GM23338 (cell line): ENCODE data around the gene GPC6. TPM values are rescaled to one million over a fixed set of nuclear protein-coding genes. Genes with fewer than 3 reads are reported as not detected.

ENCODE experiments used
- ATAC-seq: fragments of 200-7000 bp; cut with Tn5 transposase; 3 replicates; pipeline ENCODE4 v1.9.1; 2020
- DNase-seq: peaks from one replicate; pipeline ENCODE4 v3.0.0-alpha.2; 2015; ENCODE audit warnings: low spot score
- H2AFZ ChIP-seq: fragments of 200-600 bp; sonication (generic); 2 replicates; pipeline ENCODE4 v1.8.0; 2016; ENCODE audit warnings: antibody characterized with exemption, mild to moderate bottlenecking, moderate library complexity
- H3F3A ChIP-seq: fragments of 200-600 bp; sonication (generic); replicated peaks from 2 replicates; pipeline ENCODE4 v1.8.0; 2017; ENCODE audit warnings: antibody characterized with exemption, mixed run types, low read depth
- H3K27ac ChIP-seq: fragments of 200-600 bp; sonication (generic); 2 replicates; pipeline ENCODE4 v1.6.1; 2016; ENCODE audit warnings: low read depth
- H3K27me3 ChIP-seq: fragments of 200-600 bp; sonication (generic); 2 replicates; pipeline ENCODE4 v1.8.0; 2016; ENCODE audit warnings: mild to moderate bottlenecking, mixed run types, moderate library complexity; ENCODE audit not compliant: insufficient read depth
- H3K36me3 ChIP-seq: fragments of 200-600 bp; sonication (generic); 2 replicates; pipeline ENCODE4 v1.8.0; 2016; ENCODE audit warnings: mild to moderate bottlenecking; ENCODE audit not compliant: insufficient read depth
- H3K4me1 ChIP-seq: fragments of 200-600 bp; sonication (generic); 2 replicates; pipeline ENCODE4 v1.8.0; 2016; ENCODE audit warnings: mild to moderate bottlenecking, moderate library complexity; ENCODE audit not compliant: insufficient read depth
- H3K4me2 ChIP-seq: fragments of 200-600 bp; sonication (generic); 2 replicates; pipeline ENCODE4 v1.7.1; 2017; ENCODE audit warnings: mixed run types
- H3K4me3 ChIP-seq: fragments of 200-600 bp; sonication (generic); 2 replicates; pipeline ENCODE4 v1.6.1; 2016; ENCODE audit warnings: mixed run types
- H3K79me2 ChIP-seq: fragments of 200-600 bp; sonication (generic); replicated peaks from 2 replicates; pipeline ENCODE4 v1.8.0; 2017; ENCODE audit warnings: mild to moderate bottlenecking; ENCODE audit not compliant: insufficient read depth
- H3K9me2 ChIP-seq: fragments of 200-600 bp; sonication (generic); 2 replicates; pipeline ENCODE4 v1.8.0; 2017; ENCODE audit not compliant: insufficient read depth
- H4K20me1 ChIP-seq: fragments of 200-600 bp; sonication (generic); replicated peaks from 2 replicates; pipeline ENCODE4 v1.8.0; 2017; ENCODE audit warnings: mild to moderate bottlenecking; ENCODE audit not compliant: insufficient read depth
- H3K27ac Mint-ChIP-seq: 2 replicates; pipeline ENCODE4 v1.8.0; 2020; ENCODE audit warnings: inconsistent platforms, mild to moderate bottlenecking, moderate library complexity, mixed read lengths
- H3K27me3 Mint-ChIP-seq: 3 replicates; pipeline ENCODE4 v1.8.0; 2022; ENCODE audit warnings: low read depth, mild to moderate bottlenecking, moderate library complexity, mixed read lengths, inconsistent platforms; ENCODE audit not compliant: insufficient read depth, poor library complexity
- H3K36me3 Mint-ChIP-seq: 3 replicates; pipeline ENCODE4 v1.8.0; 2021; ENCODE audit warnings: low read depth, mild to moderate bottlenecking, inconsistent platforms, moderate library complexity, mixed read lengths
- H3K4me1 Mint-ChIP-seq: 3 replicates; pipeline ENCODE4 v1.8.0; 2020; ENCODE audit warnings: mild to moderate bottlenecking, inconsistent platforms, mixed read lengths
- H3K4me3 Mint-ChIP-seq: 3 replicates; pipeline ENCODE4 v1.8.0; 2021; ENCODE audit warnings: moderate library complexity, mild to moderate bottlenecking, inconsistent platforms, mixed read lengths
- H3K9me3 Mint-ChIP-seq: 3 replicates; pipeline ENCODE4 v1.8.0; 2020; ENCODE audit warnings: moderate library complexity, mild to moderate bottlenecking, inconsistent platforms, mixed read lengths
- CREB1 ChIP-seq: fragments of 250-450 bp; sonication (Bioruptor Pico); IDR thresholded peaks from 2 replicates; pipeline ENCODE4 v1.5.0; 2020; ENCODE audit warnings: low read depth, mild to moderate bottlenecking, moderate library complexity
- ETS1 ChIP-seq: IDR thresholded peaks from 2 replicates; pipeline ENCODE4 v1.6.1; 2016; ENCODE audit warnings: antibody characterized with exemption
- EZH2 ChIP-seq: fragments of 200-600 bp; sonication (generic); IDR thresholded peaks from one replicate; pipeline ENCODE4 v1.8.0; 2017; ENCODE audit warnings: antibody characterized with exemption, mild to moderate bottlenecking, low read depth; ENCODE audit not compliant: unreplicated experiment
- EZH2phosphoT487 ChIP-seq: fragments of 200-600 bp; sonication (generic); IDR thresholded peaks from one replicate; pipeline ENCODE4 v1.8.1; 2018; ENCODE audit warnings: antibody characterized with exemption; ENCODE audit not compliant: unreplicated experiment
- JUNB ChIP-seq: IDR thresholded peaks from one replicate; pipeline ENCODE4 v1.6.1; 2016; ENCODE audit warnings: antibody characterized with exemption; ENCODE audit not compliant: unreplicated experiment
- NANOG ChIP-seq: IDR thresholded peaks from 2 replicates; pipeline ENCODE4 v1.6.1; 2016; ENCODE audit warnings: antibody characterized with exemption, borderline replicate concordance
- POLR2AphosphoS5 ChIP-seq: IDR thresholded peaks from 2 replicates; pipeline ENCODE4 v1.6.1; 2016; ENCODE audit warnings: antibody characterized with exemption, low read depth
- STAT1 ChIP-seq: IDR thresholded peaks from one replicate; pipeline ENCODE4 v1.6.1; 2016; ENCODE audit warnings: antibody characterized with exemption; ENCODE audit not compliant: unreplicated experiment
- ZNF114 ChIP-seq: fragments of 250-450 bp; sonication (Bioruptor Pico); IDR thresholded peaks from 2 replicates; pipeline ENCODE4 v1.5.0; 2020; ENCODE audit warnings: mild to moderate bottlenecking, moderate library complexity
- ZNF331 ChIP-seq: fragments of 250-450 bp; sonication (Bioruptor Pico); IDR thresholded peaks from 2 replicates; pipeline ENCODE4 v1.5.0; 2020; ENCODE audit warnings: low read depth, mild to moderate bottlenecking, moderate library complexity
- ZNF462 ChIP-seq: fragments of 250-450 bp; sonication (Bioruptor Pico); IDR thresholded peaks from 2 replicates; pipeline ENCODE4 v1.5.0; 2020; ENCODE audit warnings: mild to moderate bottlenecking, moderate library complexity
- polyA plus RNA-seq: library from polyadenylated mRNA; unstranded; fragments of >200 nt; fragmentation: Nextera tagmentation; extraction: Ambion mirVana; gene quantifications from 2 replicates; pipeline ENCODE4 v1.2.1, GENCODE V29; 2016
- total RNA-seq: library from RNA; depleted of rRNA; stranded (reverse); fragments of >200 nt; shearing (Covaris generic); gene quantifications from 2 replicates; pipeline ENCODE4 v1.2.3, GENCODE V29; 2014
- TF ChIP-seq, protein P1 (sequence below), 2 experiments: fragments of 200-600 bp in 1 of 2; sonication (generic) in 1 of 2; conservative IDR thresholded peaks; 2 replicates each; pipeline versions ENCODE4 v1.5.1 to v1.6.1; 2016 to 2017; ENCODE audit warnings: antibody characterized with exemption in 2 of 2, low read depth in 2 of 2, mild to moderate bottlenecking in 2 of 2, moderate library complexity in 1 of 2
- TF ChIP-seq, protein P2 (sequence below): IDR thresholded peaks from one replicate; pipeline ENCODE4 v1.6.1; 2018; ENCODE audit warnings: antibody characterized with exemption; ENCODE audit not compliant: unreplicated experiment

GPC6 gene
- total and polyA plus RNA-seq, 2 experiments from 2014 or later = 6.4 to 28.6 TPM

DNA sequence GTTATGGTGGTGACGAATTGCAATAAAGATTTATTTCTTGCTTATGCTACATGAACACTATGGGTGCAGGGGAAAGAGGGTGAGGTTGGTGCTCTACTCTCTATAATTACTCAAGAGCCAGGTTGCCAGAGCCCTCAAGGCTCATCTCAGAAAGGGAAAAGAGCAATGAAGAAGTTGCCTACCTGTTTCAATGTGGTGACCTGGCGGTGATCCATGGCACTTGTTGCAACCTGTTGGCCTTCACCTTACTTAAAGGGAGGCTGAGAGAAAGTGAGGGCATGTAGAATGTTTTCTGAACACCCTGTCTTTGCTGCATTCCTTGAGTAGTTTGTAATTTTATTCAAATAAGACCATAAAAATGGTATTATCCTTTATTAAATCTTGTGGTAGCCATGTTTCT lies 394.4 kb downstream of the GPC6 start:
- peaks cover 11% of the 10 kb centered on the region for H3K4me1 ChIP-seq
- H3K27ac ChIP-seq = no peak overlapping the region
- Mint-ChIP-seq H3K36me3 (no peaks in the 10 kb centered on the region; the same call in 2 of the 3 replicates), H3K4me1 (peaks cover 18% of the 10 kb centered on the region), H3K4me3 (no peak overlapping the region), H3K9me3 (no peaks in the 10 kb centered on the region), H3K27me3 (no peaks in the 10 kb centered on the region), H3K27ac (no peak overlapping the region)
- H4K20me1 ChIP-seq = no peaks in the 10 kb centered on the region
- H3K27me3 ChIP-seq = no peaks in the 10 kb centered on the region
- TF ChIP-seq STAT1 (no peak), EZH2 (no peak), EZH2phosphoT487 (no peak), ETS1 (no peak), NANOG (no peak), CREB1 (no peak), JUNB (no peak), ZNF114 (CRISPR knock-in tag) (no peak), ZNF331 (CRISPR knock-in tag) (no peak), ZNF462 (CRISPR knock-in tag) (no peak), POLR2AphosphoS5 (no peak)
- TF ChIP-seq, protein P1, sequence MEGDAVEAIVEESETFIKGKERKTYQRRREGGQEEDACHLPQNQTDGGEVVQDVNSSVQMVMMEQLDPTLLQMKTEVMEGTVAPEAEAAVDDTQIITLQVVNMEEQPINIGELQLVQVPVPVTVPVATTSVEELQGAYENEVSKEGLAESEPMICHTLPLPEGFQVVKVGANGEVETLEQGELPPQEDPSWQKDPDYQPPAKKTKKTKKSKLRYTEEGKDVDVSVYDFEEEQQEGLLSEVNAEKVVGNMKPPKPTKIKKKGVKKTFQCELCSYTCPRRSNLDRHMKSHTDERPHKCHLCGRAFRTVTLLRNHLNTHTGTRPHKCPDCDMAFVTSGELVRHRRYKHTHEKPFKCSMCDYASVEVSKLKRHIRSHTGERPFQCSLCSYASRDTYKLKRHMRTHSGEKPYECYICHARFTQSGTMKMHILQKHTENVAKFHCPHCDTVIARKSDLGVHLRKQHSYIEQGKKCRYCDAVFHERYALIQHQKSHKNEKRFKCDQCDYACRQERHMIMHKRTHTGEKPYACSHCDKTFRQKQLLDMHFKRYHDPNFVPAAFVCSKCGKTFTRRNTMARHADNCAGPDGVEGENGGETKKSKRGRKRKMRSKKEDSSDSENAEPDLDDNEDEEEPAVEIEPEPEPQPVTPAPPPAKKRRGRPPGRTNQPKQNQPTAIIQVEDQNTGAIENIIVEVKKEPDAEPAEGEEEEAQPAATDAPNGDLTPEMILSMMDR (conservative IDR thresholded peaks at IDR 0.05; ENCODE audit: low read depth in 2 of 2) = no peak
- TF ChIP-seq, protein P2, sequence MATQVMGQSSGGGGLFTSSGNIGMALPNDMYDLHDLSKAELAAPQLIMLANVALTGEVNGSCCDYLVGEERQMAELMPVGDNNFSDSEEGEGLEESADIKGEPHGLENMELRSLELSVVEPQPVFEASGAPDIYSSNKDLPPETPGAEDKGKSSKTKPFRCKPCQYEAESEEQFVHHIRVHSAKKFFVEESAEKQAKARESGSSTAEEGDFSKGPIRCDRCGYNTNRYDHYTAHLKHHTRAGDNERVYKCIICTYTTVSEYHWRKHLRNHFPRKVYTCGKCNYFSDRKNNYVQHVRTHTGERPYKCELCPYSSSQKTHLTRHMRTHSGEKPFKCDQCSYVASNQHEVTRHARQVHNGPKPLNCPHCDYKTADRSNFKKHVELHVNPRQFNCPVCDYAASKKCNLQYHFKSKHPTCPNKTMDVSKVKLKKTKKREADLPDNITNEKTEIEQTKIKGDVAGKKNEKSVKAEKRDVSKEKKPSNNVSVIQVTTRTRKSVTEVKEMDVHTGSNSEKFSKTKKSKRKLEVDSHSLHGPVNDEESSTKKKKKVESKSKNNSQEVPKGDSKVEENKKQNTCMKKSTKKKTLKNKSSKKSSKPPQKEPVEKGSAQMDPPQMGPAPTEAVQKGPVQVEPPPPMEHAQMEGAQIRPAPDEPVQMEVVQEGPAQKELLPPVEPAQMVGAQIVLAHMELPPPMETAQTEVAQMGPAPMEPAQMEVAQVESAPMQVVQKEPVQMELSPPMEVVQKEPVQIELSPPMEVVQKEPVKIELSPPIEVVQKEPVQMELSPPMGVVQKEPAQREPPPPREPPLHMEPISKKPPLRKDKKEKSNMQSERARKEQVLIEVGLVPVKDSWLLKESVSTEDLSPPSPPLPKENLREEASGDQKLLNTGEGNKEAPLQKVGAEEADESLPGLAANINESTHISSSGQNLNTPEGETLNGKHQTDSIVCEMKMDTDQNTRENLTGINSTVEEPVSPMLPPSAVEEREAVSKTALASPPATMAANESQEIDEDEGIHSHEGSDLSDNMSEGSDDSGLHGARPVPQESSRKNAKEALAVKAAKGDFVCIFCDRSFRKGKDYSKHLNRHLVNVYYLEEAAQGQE = no peak
- H3K36me3 ChIP-seq = no peaks in the 10 kb centered on the region
- ATAC-seq = no peak
- H3K4me3 ChIP-seq = no peak overlapping the region
- H3K4me2 ChIP-seq = no peak overlapping the region
- H2AFZ ChIP-seq = no peak overlapping the region
- peaks cover 4% of the 10 kb centered on the region; the same call in 1 of the 2 replicates for H3K79me2 ChIP-seq
- H3F3A ChIP-seq = no peaks in the 10 kb centered on the region
- H3K9me2 ChIP-seq = peaks cover 3% of the 10 kb centered on the region; the same call in 1 of the 2 replicates
- no peak for DNase-seq
